HEK293T (cell line): Measurements from ENCODE around the gene ARL2BP.

Experiments used
- ARNT ChIP-seq: fragments of 450-650 bp; IDR thresholded peaks from 2 replicates; pipeline ENCODE4 v1.6.1; 2017; ENCODE audit warnings: mild to moderate bottlenecking
- BHLHE40 ChIP-seq: fragments of 450-650 bp; IDR thresholded peaks from 2 replicates; pipeline ENCODE4 v1.6.1; 2016; ENCODE audit warnings: mild to moderate bottlenecking, moderate library complexity, borderline replicate concordance
- CTBP1 ChIP-seq: fragments of 450-650 bp; IDR thresholded peaks from 2 replicates; pipeline ENCODE4 v1.6.1; 2016; ENCODE audit warnings: borderline replicate concordance
- FOXA1 ChIP-seq: fragments of 450-650 bp; IDR thresholded peaks from 2 replicates; pipeline ENCODE4 v1.6.1; 2016; ENCODE audit warnings: mild to moderate bottlenecking
- FOXK2 ChIP-seq: fragments of 450-650 bp; IDR thresholded peaks from 2 replicates; pipeline ENCODE4 v1.6.1; 2016; ENCODE audit warnings: mild to moderate bottlenecking
- FOXM1 ChIP-seq: fragments of 450-650 bp; IDR thresholded peaks from 2 replicates; pipeline ENCODE4 v1.6.1; 2017; ENCODE audit warnings: mild to moderate bottlenecking, borderline replicate concordance
- L3MBTL2 ChIP-seq: fragments of 450-650 bp; conservative IDR thresholded peaks from 2 replicates; pipeline ENCODE4 v1.6.1; 2016; ENCODE audit warnings: mild to moderate bottlenecking
- LEF1 ChIP-seq: fragments of 450-650 bp; IDR thresholded peaks from 2 replicates; pipeline ENCODE4 v1.6.1; 2017; ENCODE audit warnings: mild to moderate bottlenecking, borderline replicate concordance
- NFRKB ChIP-seq: fragments of 450-650 bp; IDR thresholded peaks from 2 replicates; pipeline ENCODE4 v1.6.1; 2016; ENCODE audit warnings: mild to moderate bottlenecking, moderate library complexity
- SP1 ChIP-seq: fragments of 450-650 bp; IDR thresholded peaks from 2 replicates; pipeline ENCODE4 v1.6.1; 2017
- SUZ12 ChIP-seq: fragments of 450-650 bp; IDR thresholded peaks from 2 replicates; pipeline ENCODE4 v1.6.1; 2016; ENCODE audit warnings: mild to moderate bottlenecking
- TARDBP ChIP-seq: fragments of 450-650 bp; IDR thresholded peaks from 2 replicates; pipeline ENCODE4 v1.6.1; 2016
- ZNF384 ChIP-seq: fragments of 450-650 bp; IDR thresholded peaks from 2 replicates; pipeline ENCODE4 v1.6.1; 2016
- TF ChIP-seq, protein P1 (sequence below): fragments of 450-650 bp; IDR thresholded peaks from 2 replicates; pipeline ENCODE4 v1.6.1; 2016

DNA sequence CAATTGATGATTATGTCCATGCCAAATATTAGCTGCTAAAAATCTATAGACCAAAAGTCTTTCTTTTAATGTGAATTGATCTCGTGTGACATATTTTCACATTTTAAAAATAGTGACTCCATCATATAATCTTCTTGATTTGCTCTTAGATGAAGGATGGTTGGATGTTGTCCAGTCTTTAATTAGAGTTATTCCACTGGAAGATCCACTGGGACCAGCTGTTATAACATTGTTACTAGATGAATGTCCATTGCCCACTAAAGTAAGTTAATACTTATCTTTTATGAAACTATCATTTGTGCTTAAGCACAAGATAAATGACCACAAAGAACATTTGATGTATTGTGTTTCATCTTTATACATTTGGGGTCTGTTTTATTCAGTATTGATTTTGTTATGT, 36.1 kb upstream of the ARL2BP start:
- TF ChIP-seq SP1 = no peak
- no peak for TF ChIP-seq BHLHE40
- no peak for TF ChIP-seq L3MBTL2
- TF ChIP-seq FOXM1 = no peak
- TF ChIP-seq CTBP1 = no peak
- TF ChIP-seq NFRKB = no peak
- TF ChIP-seq SUZ12 = no peak
- no peak for TF ChIP-seq FOXA1
- TF ChIP-seq, protein P1, sequence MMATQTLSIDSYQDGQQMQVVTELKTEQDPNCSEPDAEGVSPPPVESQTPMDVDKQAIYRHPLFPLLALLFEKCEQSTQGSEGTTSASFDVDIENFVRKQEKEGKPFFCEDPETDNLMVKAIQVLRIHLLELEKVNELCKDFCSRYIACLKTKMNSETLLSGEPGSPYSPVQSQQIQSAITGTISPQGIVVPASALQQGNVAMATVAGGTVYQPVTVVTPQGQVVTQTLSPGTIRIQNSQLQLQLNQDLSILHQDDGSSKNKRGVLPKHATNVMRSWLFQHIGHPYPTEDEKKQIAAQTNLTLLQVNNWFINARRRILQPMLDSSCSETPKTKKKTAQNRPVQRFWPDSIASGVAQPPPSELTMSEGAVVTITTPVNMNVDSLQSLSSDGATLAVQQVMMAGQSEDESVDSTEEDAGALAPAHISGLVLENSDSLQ = no peak
- no peak for TF ChIP-seq TARDBP
- no peak for TF ChIP-seq ARNT
- TF ChIP-seq FOXK2 = no peak
- no peak for TF ChIP-seq LEF1
- TF ChIP-seq ZNF384 = no peak
